ENCODE results near the gene SH3RF1. TPM values are rescaled to one million over a fixed set of nuclear protein-coding genes. Genes with fewer than 3 reads are reported as not detected.
A peak's percentile ranks its signal among the peaks of the same experiment; 100 is the strongest.

The SH3RF1 gene
- total RNA-seq, 2 donors from 2014 or later = 42.9 to 57.5 TPM

- no peak overlapping the region for H3K4me3 ChIP-seq
- no peak overlapping the region for H3K27ac ChIP-seq
- H3K36me3 ChIP-seq = no peaks in the 10 kb centered on the region
- no peaks in the 10 kb centered on the region for H3K27me3 ChIP-seq (replicated peaks; ENCODE audit: insufficient read depth)
- H3K4me1 ChIP-seq (replicated peaks) = peaks cover 4% of the 10 kb centered on the region
- DNase-seq (ENCODE audit: low spot score) = no peak
- TF ChIP-seq POLR2A (IDR thresholded peaks at IDR 0.05) (no peak), POLR2AphosphoS5 (IDR thresholded peaks at IDR 0.05) (peak; percentile 48)
- intact Hi-C loops (cut with DNase I) = no loop called here
- no peaks in the 10 kb centered on the region for H3K9me3 ChIP-seq
- WGBS = 47% methylated on average over 2 of the region's 2 CpGs
Measured at GRCh38 chr4:169243825-169244609, 26.7 kb downstream of the SH3RF1 start.

- Histone ChIP-seq H3K27ac (no peak overlapping the region), H3K4me3 (no peak overlapping the region), H3K9me3 (no peaks in the 10 kb centered on the region), H3K27me3 (replicated peaks; ENCODE audit: insufficient read depth) (no peaks in the 10 kb centered on the region), H3K36me3 (no peaks in the 10 kb centered on the region), H3K4me1 (replicated peaks) (peaks cover 4% of the 10 kb centered on the region)
- no peak for DNase-seq (ENCODE audit: low spot score)
- intact Hi-C loops (cut with DNase I) = no loop called here
- WGBS = 91% methylated on average over 2 of the region's 2 CpGs
- TF ChIP-seq POLR2AphosphoS5 (IDR thresholded peaks at IDR 0.05) (no peak), POLR2A (IDR thresholded peaks at IDR 0.05) (no peak), CTCF (IDR thresholded peaks at IDR 0.05) (no peak)
Measured at GRCh38 chr4:169241464-169241863, 29.3 kb downstream of the SH3RF1 start.

- Histone ChIP-seq H3K36me3 (no peaks in the 10 kb centered on the region), H3K27ac (no peak overlapping the region), H3K9me3 (no peaks in the 10 kb centered on the region), H3K4me1 (replicated peaks) (peaks cover 4% of the 10 kb centered on the region), H3K4me3 (no peak overlapping the region), H3K27me3 (replicated peaks; ENCODE audit: insufficient read depth) (no peaks in the 10 kb centered on the region)
- intact Hi-C loops (cut with DNase I) = no loop called here
- DNase-seq (ENCODE audit: low spot score) = no peak
- TF ChIP-seq POLR2AphosphoS5 (IDR thresholded peaks at IDR 0.05) (no peak), CTCF (IDR thresholded peaks at IDR 0.05) (no peak), POLR2A (IDR thresholded peaks at IDR 0.05) (no peak)
- 75% methylated on average over 7 of the region's 7 CpGs for WGBS
Measured at GRCh38 chr4:169239221-169239905, 31.4 kb downstream of the SH3RF1 start.

- H3K4me1 ChIP-seq (replicated peaks) = peaks cover 2% of the 10 kb centered on the region
- WGBS = 28% methylated on average over 1 of the region's 1 CpG
- H3K4me3 ChIP-seq = no peak overlapping the region
- no peaks in the 10 kb centered on the region for H3K27me3 ChIP-seq (replicated peaks; ENCODE audit: insufficient read depth)
- H3K9me3 ChIP-seq = no peaks in the 10 kb centered on the region
- H3K36me3 ChIP-seq = no peaks in the 10 kb centered on the region
- intact Hi-C loops (cut with DNase I) = no loop called here
- no peak for DNase-seq (ENCODE audit: low spot score)
- TF ChIP-seq POLR2A (IDR thresholded peaks at IDR 0.05) (no peak), CTCF (IDR thresholded peaks at IDR 0.05) (no peak), POLR2AphosphoS5 (IDR thresholded peaks at IDR 0.05) (no peak)
- H3K27ac ChIP-seq = no peak overlapping the region
Measured at GRCh38 chr4:169238445-169238844, 32.3 kb downstream of the SH3RF1 start.

GRCh38 chr4:169236873-169237626, 33.7 kb downstream of the SH3RF1 start:
- Histone ChIP-seq H3K36me3 (no peaks in the 10 kb centered on the region), H3K4me1 (replicated peaks) (no peaks in the 10 kb centered on the region), H3K9me3 (no peaks in the 10 kb centered on the region), H3K4me3 (no peak overlapping the region), H3K27me3 (replicated peaks; ENCODE audit: insufficient read depth) (no peaks in the 10 kb centered on the region), H3K27ac (peak overlapping the region in 1 of 2 donors; percentile 35)
- intact Hi-C loops (cut with DNase I) = no loop called here
- peak; percentile 80 for DNase-seq (ENCODE audit: low spot score)
- 18% methylated on average over 6 of the region's 6 CpGs for WGBS
- TF ChIP-seq POLR2AphosphoS5 (IDR thresholded peaks at IDR 0.05) (peak; percentile 86), POLR2A (IDR thresholded peaks at IDR 0.05) (no peak), CTCF (IDR thresholded peaks at IDR 0.05) (no peak)

Data from prostate gland (tissue), 2 donors.